Measurements from ENCODE around the gene VTI1A. TPM values are rescaled to one million over a fixed set of nuclear protein-coding genes. Genes with fewer than 3 reads are reported as not detected.

VTI1A gene
- total and polyA plus RNA-seq, 9 of the 15 experiments (the other 6 are each of a cell fraction or from before 2014, with no cell fraction given) = 9.3 to 21.4 (median 16.0) TPM

DNA sequence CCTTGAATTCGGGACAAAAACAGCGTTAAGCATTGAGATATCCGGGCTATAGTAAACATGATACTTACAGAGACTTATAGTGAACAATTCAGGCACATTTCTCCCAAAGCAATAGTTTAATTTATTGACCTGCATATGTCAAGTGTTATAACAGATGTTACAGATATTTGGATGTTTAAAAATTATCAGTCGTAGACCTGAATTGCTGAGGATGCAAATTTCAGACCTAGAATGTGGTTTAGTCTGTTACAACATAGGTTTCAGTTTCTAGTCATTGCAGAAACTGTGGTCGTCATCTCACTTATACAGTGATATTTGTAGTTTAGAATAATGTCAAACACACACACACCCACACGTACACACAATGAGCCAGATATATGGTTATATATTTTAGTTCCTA lies 85.2 kb downstream of the VTI1A start (continued):
- TF ChIP-seq, protein P1, sequence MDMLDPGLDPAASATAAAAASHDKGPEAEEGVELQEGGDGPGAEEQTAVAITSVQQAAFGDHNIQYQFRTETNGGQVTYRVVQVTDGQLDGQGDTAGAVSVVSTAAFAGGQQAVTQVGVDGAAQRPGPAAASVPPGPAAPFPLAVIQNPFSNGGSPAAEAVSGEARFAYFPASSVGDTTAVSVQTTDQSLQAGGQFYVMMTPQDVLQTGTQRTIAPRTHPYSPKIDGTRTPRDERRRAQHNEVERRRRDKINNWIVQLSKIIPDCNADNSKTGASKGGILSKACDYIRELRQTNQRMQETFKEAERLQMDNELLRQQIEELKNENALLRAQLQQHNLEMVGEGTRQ (CRISPR knock-in tag; IDR thresholded peaks at IDR 0.05) = no peak
- no peak for TF ChIP-seq HNRNPH1 (optimal IDR thresholded peaks at IDR 0.05; ENCODE audit: low read depth, low read length)
- TF ChIP-seq NR2F6 (CRISPR knock-in tag; IDR thresholded peaks at IDR 0.05) = no peak
- peak; percentile 40 for TF ChIP-seq MAFG (tag; conservative IDR thresholded peaks at IDR 0.05)
- no peak for TF ChIP-seq GABPB1 (CRISPR knock-in tag; IDR thresholded peaks at IDR 0.05)
- no peak for TF ChIP-seq BHLHE40 (IDR thresholded peaks at IDR 0.05; ENCODE audit: low read length)
- no peak for TF ChIP-seq MED1 (CRISPR knock-in tag; IDR thresholded peaks at IDR 0.05; ENCODE audit: borderline replicate concordance)
- TF ChIP-seq ZNF316 (IDR thresholded peaks at IDR 0.05) = peak; percentile 80
- TF ChIP-seq, protein P2, sequence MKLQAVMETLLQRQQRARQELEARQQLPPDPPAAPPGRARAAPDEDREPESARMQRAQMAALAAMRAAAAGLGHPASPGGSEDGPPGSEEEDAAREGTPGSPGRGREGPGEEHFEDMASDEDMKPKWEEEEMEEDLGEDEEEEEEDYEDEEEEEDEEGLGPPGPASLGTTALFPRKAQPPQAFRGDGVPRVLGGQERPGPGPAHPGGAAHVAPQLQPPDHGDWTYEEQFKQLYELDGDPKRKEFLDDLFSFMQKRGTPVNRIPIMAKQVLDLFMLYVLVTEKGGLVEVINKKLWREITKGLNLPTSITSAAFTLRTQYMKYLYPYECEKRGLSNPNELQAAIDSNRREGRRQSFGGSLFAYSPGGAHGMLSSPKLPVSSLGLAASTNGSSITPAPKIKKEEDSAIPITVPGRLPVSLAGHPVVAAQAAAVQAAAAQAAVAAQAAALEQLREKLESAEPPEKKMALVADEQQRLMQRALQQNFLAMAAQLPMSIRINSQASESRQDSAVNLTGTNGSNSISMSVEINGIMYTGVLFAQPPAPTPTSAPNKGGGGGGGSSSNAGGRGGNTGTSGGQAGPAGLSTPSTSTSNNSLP (IDR thresholded peaks at IDR 0.05; ENCODE audit: borderline replicate concordance, low read depth, low read length) = no peak
- TF ChIP-seq TSC22D4 (tag; IDR thresholded peaks at IDR 0.05) = no peak
- no peak for TF ChIP-seq ZNF668 (CRISPR knock-in tag; IDR thresholded peaks at IDR 0.05)
- no peak for TF ChIP-seq ESRRB (CRISPR knock-in tag; IDR thresholded peaks at IDR 0.05; ENCODE audit: borderline replicate concordance)
- TF ChIP-seq ERF (CRISPR knock-in tag; IDR thresholded peaks at IDR 0.05) = no peak
- TF ChIP-seq POLR2B (IDR thresholded peaks at IDR 0.05; ENCODE audit: low read depth, partially characterized antibody) = no peak
- no peak for TF ChIP-seq ZNF175 (CRISPR knock-in tag; IDR thresholded peaks at IDR 0.05; ENCODE audit: low read depth)
- TF ChIP-seq ZFP30 (CRISPR knock-in tag; IDR thresholded peaks at IDR 0.05; ENCODE audit: borderline replicate concordance) = no peak

Data from K562 (cell line).